Nephron (organoid): Measurements from ENCODE around the gene SFXN2.

Experiments used
- H3K27ac Mint-ChIP-seq, 3 experiments: 2 replicates each; pipeline ENCODE4 v1.8.0; 2020; ENCODE audit warnings: mixed read lengths in 3 of 3, mild to moderate bottlenecking in 2 of 3, moderate library complexity in 1 of 3
- H3K27me3 Mint-ChIP-seq: 2 replicates; pipeline ENCODE4 v1.8.0; 2021; ENCODE audit warnings: low read depth, mild to moderate bottlenecking, moderate library complexity, mixed read lengths
- H3K36me3 Mint-ChIP-seq: 2 replicates; pipeline ENCODE4 v1.8.0; 2020; ENCODE audit warnings: low read depth, mixed read lengths
- H3K4me1 Mint-ChIP-seq: 2 replicates; pipeline ENCODE4 v1.8.0; 2020; ENCODE audit warnings: mixed read lengths
- H3K4me3 Mint-ChIP-seq, 3 experiments: 2 replicates each; pipeline ENCODE4 v1.8.0; 2020; ENCODE audit warnings: mild to moderate bottlenecking in 3 of 3, mixed read lengths in 3 of 3, moderate library complexity in 2 of 3
- H3K9me3 Mint-ChIP-seq: 2 replicates; pipeline ENCODE4 v1.8.0; 2020; ENCODE audit warnings: mixed read lengths
- TF ChIP-seq, protein P1 (sequence below), 3 experiments: fragments of 200-600 bp; sonication (generic); IDR thresholded peaks; one replicate each; pipeline ENCODE4 v1.5.0; 2021; ENCODE audit warnings: antibody characterized with exemption in 3 of 3; ENCODE audit not compliant: unreplicated experiment in 3 of 3

SFXN2 gene

DNA sequence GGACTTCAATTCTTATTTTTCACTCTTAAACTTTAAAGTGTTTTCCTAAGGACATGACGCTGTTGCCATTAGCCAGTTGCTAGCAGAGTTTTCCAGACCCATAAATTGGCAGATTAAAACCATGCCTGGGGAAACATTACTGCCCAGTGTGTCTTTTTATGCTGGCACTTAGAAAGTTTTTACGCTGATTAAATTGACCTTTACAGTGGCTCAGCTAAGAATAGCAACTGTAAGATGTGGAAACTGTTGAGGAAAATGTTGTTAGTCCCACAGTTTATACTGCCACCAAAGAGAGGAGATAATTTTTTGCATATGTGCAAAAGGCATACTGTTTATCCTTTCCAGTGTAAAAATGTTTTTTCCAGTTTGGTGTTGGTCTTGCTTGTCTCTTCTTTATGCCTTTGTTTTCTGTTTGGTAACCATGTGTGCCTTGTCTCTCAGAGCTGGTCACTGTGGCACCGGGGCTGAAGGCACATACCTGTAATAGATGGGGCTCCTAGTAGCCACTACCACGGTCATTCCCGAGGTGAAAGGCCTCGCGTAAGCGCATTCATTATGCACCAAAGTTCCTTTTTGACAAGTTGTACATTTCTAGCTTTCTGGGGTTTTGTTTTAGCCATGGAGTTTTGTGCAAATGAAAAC lies 77.4 kb downstream of the SFXN2 start:
- H3K27me3 Mint-ChIP-seq: peaks cover 3% of the 10 kb centered on the region
- TF ChIP-seq, protein P1, sequence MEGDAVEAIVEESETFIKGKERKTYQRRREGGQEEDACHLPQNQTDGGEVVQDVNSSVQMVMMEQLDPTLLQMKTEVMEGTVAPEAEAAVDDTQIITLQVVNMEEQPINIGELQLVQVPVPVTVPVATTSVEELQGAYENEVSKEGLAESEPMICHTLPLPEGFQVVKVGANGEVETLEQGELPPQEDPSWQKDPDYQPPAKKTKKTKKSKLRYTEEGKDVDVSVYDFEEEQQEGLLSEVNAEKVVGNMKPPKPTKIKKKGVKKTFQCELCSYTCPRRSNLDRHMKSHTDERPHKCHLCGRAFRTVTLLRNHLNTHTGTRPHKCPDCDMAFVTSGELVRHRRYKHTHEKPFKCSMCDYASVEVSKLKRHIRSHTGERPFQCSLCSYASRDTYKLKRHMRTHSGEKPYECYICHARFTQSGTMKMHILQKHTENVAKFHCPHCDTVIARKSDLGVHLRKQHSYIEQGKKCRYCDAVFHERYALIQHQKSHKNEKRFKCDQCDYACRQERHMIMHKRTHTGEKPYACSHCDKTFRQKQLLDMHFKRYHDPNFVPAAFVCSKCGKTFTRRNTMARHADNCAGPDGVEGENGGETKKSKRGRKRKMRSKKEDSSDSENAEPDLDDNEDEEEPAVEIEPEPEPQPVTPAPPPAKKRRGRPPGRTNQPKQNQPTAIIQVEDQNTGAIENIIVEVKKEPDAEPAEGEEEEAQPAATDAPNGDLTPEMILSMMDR (IDR thresholded peaks at IDR 0.05; ENCODE audit: unreplicated experiment in 3 of 3): no peak
- no peak overlapping the region for H3K4me3 Mint-ChIP-seq
- peak overlapping the region; percentile 19 to 69 (median 46) for H3K27ac Mint-ChIP-seq
- peaks cover 61% of the 10 kb centered on the region for H3K4me1 Mint-ChIP-seq
- peaks cover 4% of the 10 kb centered on the region for H3K9me3 Mint-ChIP-seq
- peaks cover 33% of the 10 kb centered on the region for H3K36me3 Mint-ChIP-seq
